Ishikawa (cell line): ENCODE results near the gene ALG10B.

ENCODE experiments used
- CEBPB ChIP-seq: IDR thresholded peaks from 2 replicates; pipeline ENCODE4 v1.6.1; 2012
- EGR1 ChIP-seq: IDR thresholded peaks from 2 replicates; pipeline ENCODE4 v1.6.1; 2012
- EP300 ChIP-seq: IDR thresholded peaks from 2 replicates; pipeline ENCODE4 v1.6.1; 2012; ENCODE audit warnings: borderline replicate concordance
- RAD21 ChIP-seq: IDR thresholded peaks from 2 replicates; pipeline ENCODE4 v1.6.1; 2012; ENCODE audit warnings: low read depth
- REST ChIP-seq: IDR thresholded peaks from 2 replicates; pipeline ENCODE4 v1.6.1; 2012; ENCODE audit warnings: low read depth, mild to moderate bottlenecking
- TAF1 ChIP-seq: IDR thresholded peaks from 2 replicates; pipeline ENCODE4 v1.6.1; 2012; ENCODE audit warnings: low read depth, mild to moderate bottlenecking
- TCF12 ChIP-seq: IDR thresholded peaks from 2 replicates; pipeline ENCODE4 v1.6.1; 2012; ENCODE audit warnings: low read depth
- YY1 ChIP-seq: IDR thresholded peaks from 2 replicates; pipeline ENCODE4 v1.6.1; 2012; ENCODE audit warnings: low read depth
- ZBTB7A ChIP-seq: IDR thresholded peaks from 2 replicates; pipeline ENCODE4 v1.6.1; 2012; ENCODE audit warnings: low read depth

- TF ChIP-seq EGR1 (no peak), CEBPB (no peak), EP300 (no peak), ZBTB7A (no peak), RAD21 (no peak), TCF12 (no peak), YY1 (no peak), REST (no peak), TAF1 (no peak)
Measured at GRCh38 chr12:38367506-38367905, 50.9 kb downstream of the ALG10B start.
